GM23248 (cell line): Measurements from ENCODE around the gene CYS1. TPM values are rescaled to one million over a fixed set of nuclear protein-coding genes. Genes with fewer than 3 reads are reported as not detected.

Source experiments
- DNase-seq: peaks from one replicate; pipeline ENCODE4 v3.0.0-alpha.2; 2015
- H2AFZ ChIP-seq: fragments of 200-600 bp; sonication (generic); 2 replicates; pipeline ENCODE4 v1.6.1; 2016; ENCODE audit warnings: antibody characterized with exemption
- H3F3A ChIP-seq: fragments of 200-600 bp; sonication (generic); 2 replicates; pipeline ENCODE4 v1.6.1; 2016; ENCODE audit warnings: mild to moderate bottlenecking, antibody characterized with exemption, mixed run types; ENCODE audit not compliant: insufficient read depth
- H3K27ac ChIP-seq: fragments of 200-600 bp; sonication (generic); 2 replicates; pipeline ENCODE4 v1.5.1; 2016; ENCODE audit warnings: mild to moderate bottlenecking
- H3K27me3 ChIP-seq: fragments of 200-600 bp; sonication (generic); replicated peaks from 2 replicates; pipeline ENCODE4 v1.6.1; 2016; ENCODE audit warnings: mild to moderate bottlenecking; ENCODE audit not compliant: insufficient read depth
- H3K36me3 ChIP-seq: fragments of 200-600 bp; sonication (generic); 2 replicates; pipeline ENCODE4 v1.6.1; 2016; ENCODE audit warnings: low read depth, mild to moderate bottlenecking
- H3K4me1 ChIP-seq: fragments of 200-600 bp; sonication (generic); 2 replicates; pipeline ENCODE4 v1.6.1; 2016; ENCODE audit warnings: mild to moderate bottlenecking; ENCODE audit not compliant: insufficient read depth
- H3K4me2 ChIP-seq: fragments of 200-600 bp; sonication (generic); one replicate; pipeline ENCODE4 v1.6.1; 2016; ENCODE audit warnings: mild to moderate bottlenecking; ENCODE audit not compliant: unreplicated experiment
- H3K4me3 ChIP-seq: fragments of 200-600 bp; sonication (generic); 2 replicates; pipeline ENCODE4 v1.5.1; 2016; ENCODE audit warnings: mild to moderate bottlenecking
- H3K79me2 ChIP-seq: fragments of 200-600 bp; sonication (generic); 2 replicates; pipeline ENCODE4 v1.6.1; 2016; ENCODE audit warnings: mild to moderate bottlenecking; ENCODE audit not compliant: insufficient read depth
- H3K9ac ChIP-seq: fragments of 200-600 bp; sonication (generic); 2 replicates; pipeline ENCODE4 v1.6.1; 2016; ENCODE audit warnings: mild to moderate bottlenecking
- H3K9me2 ChIP-seq: fragments of 200-600 bp; sonication (generic); 2 replicates; pipeline ENCODE4 v1.6.1; 2016; ENCODE audit warnings: mixed run types, mild to moderate bottlenecking, moderate library complexity; ENCODE audit not compliant: insufficient read depth
- H3K9me3 ChIP-seq: fragments of 200-600 bp; sonication (generic); one replicate; pipeline ENCODE4 v1.6.1; 2017; ENCODE audit warnings: low read depth
- H4K20me1 ChIP-seq: fragments of 200-600 bp; sonication (generic); 2 replicates; pipeline ENCODE4 v1.6.0; 2016; ENCODE audit not compliant: insufficient read depth
- EZH2 ChIP-seq: fragments of 200-600 bp; sonication (generic); IDR thresholded peaks from 2 replicates; pipeline ENCODE4 v1.6.1; 2018; ENCODE audit warnings: antibody characterized with exemption, mild to moderate bottlenecking; ENCODE audit not compliant: insufficient read depth, poor library complexity, severe bottlenecking
- EZH2phosphoT487 ChIP-seq: fragments of 200-600 bp; sonication (generic); IDR thresholded peaks from 2 replicates; pipeline ENCODE4 v1.6.1; 2018; ENCODE audit warnings: antibody characterized with exemption, moderate library complexity, mild to moderate bottlenecking, low read depth; ENCODE audit not compliant: insufficient read depth
- WGBS, 2 experiments: methylation state at CpG; one replicate each; pipeline ENCODE4 v1.1.6; 2015 to 2017; ENCODE audit warnings: low lambda C conversion rate in 2 of 2, low coverage in 1 of 2; ENCODE audit errors: missing lambda C conversion rate in 2 of 2; 5-methylcytosine and 5-hydroxymethylcytosine counted together
- in situ Hi-C: fragments of 300-500 bp; cut with MboI; formaldehyde crosslinking; loops from 2 replicates; pipeline ENCODE4 v1.15.0; 2020
- polyA plus RNA-seq: library from polyadenylated mRNA; unstranded; fragments of >200 nt; fragmentation: Nextera tagmentation; extraction: Ambion mirVana; gene quantifications from 2 replicates; pipeline ENCODE4 v1.2.1, GENCODE V29; 2016
- total RNA-seq: library from RNA; depleted of rRNA; stranded (reverse); fragments of >200 nt; shearing (Covaris generic); gene quantifications from 2 replicates; pipeline ENCODE4 v1.2.3, GENCODE V29; 2014

CYS1 gene
- total and polyA plus RNA-seq, 2 experiments from 2014 or later, result 3.1 to 6.1 TPM

DNA sequence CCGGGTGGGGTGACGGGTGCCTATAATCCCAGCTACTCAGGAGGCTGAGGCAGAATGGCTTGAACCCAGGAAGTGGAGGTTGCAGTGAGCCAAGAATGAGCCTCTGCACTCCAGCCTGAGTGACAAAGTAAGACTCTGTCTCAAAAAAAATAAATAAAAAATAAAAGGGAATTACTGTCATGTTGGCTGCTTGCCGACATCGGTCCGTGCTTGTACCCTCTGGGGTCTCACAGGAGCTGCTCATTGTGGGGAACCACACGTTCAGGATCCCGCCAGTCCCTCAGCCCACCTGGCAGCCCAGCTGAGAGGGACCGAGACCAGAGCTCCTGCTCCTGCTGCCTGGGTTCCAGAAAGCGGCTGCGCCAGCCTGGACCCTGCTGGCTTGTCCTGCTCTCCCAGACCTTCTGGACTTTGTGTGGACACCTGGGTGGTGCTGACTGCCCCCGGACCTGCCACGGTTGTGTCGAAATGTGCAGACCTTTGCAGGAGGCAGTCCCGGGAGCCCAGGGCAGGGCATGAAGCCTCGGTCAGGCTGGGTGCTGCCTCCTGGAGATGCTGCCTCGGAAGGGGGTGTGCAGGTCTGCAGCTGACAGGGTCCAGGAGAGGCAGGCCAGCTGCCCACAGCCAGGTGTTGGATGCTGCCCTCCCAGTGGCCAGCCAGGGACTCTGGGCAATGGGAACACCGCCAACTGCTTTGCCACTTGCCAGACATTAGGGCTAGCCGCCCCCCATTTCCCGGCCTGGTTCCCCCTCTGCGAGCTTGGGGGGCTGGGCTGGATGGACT, 20.5 kb downstream of the CYS1 start:
- peaks cover 9% of the 10 kb centered on the region; the same call in 1 of the 2 replicates for H3F3A ChIP-seq
- H2AFZ ChIP-seq, result no peak overlapping the region
- peaks cover 13% of the 10 kb centered on the region for H3K4me1 ChIP-seq
- TF ChIP-seq EZH2phosphoT487 (no peak), EZH2 (no peak)
- DNase-seq, result no peak
- in situ Hi-C loops, result loop anchor here (10.0 kb wide), 1 partner anchor 245 kb away; no protein-coding TSS in a partner anchor
- H3K9ac ChIP-seq, result no peak overlapping the region
- no peak overlapping the region for H3K4me3 ChIP-seq
- H3K9me3 ChIP-seq, result no peaks in the 10 kb centered on the region
- H3K36me3 ChIP-seq, result no peaks in the 10 kb centered on the region
- 91% methylated on average over 20 of the region's 20 CpGs for WGBS, 2 experiments
- H3K27ac ChIP-seq, result no peak overlapping the region
- H3K79me2 ChIP-seq, result no peaks in the 10 kb centered on the region
- no peak overlapping the region for H3K4me2 ChIP-seq
- H4K20me1 ChIP-seq, result no peaks in the 10 kb centered on the region
- no peaks in the 10 kb centered on the region for H3K9me2 ChIP-seq
- H3K27me3 ChIP-seq, result no peaks in the 10 kb centered on the region

DNA sequence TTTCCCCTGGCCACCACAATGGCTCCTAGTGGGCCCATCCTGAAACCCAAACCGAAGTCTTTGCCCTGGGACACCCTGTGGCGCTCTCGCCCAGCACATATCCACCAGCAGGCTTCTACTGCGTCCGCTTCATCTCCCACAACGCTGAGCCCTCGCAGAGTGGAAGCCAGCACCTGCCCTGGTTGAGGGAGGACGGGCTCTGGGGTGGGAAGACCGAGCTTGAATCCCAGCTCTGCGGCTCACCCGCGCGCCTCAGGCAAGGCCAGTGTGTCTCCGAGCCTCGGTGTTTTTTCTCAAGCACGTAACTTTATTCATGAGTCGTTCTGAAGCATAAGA, 21.2 kb downstream of the CYS1 start:
- no peak overlapping the region for H3K4me2 ChIP-seq
- no peaks in the 10 kb centered on the region for H4K20me1 ChIP-seq
- H3K79me2 ChIP-seq, result no peaks in the 10 kb centered on the region
- TF ChIP-seq EZH2, result no peak
- no peak for TF ChIP-seq EZH2phosphoT487
- H3K9me3 ChIP-seq, result no peaks in the 10 kb centered on the region
- H3F3A ChIP-seq, result peaks cover 9% of the 10 kb centered on the region; the same call in 1 of the 2 replicates
- WGBS, 2 experiments, result 92 to 94% methylated on average over 10 to 17 of the region's 17 CpGs
- no peak overlapping the region for H2AFZ ChIP-seq
- H3K4me3 ChIP-seq, result no peak overlapping the region
- no peak for DNase-seq
- no peaks in the 10 kb centered on the region for H3K27me3 ChIP-seq
- H3K36me3 ChIP-seq, result no peaks in the 10 kb centered on the region
- H3K9ac ChIP-seq, result no peak overlapping the region
- H3K27ac ChIP-seq, result no peak overlapping the region
- no peaks in the 10 kb centered on the region for H3K9me2 ChIP-seq
- in situ Hi-C loops, result loop anchor here (10.0 kb wide), 1 partner anchor 244 kb away; no protein-coding TSS in a partner anchor
- H3K4me1 ChIP-seq, result peaks cover 13% of the 10 kb centered on the region

DNA sequence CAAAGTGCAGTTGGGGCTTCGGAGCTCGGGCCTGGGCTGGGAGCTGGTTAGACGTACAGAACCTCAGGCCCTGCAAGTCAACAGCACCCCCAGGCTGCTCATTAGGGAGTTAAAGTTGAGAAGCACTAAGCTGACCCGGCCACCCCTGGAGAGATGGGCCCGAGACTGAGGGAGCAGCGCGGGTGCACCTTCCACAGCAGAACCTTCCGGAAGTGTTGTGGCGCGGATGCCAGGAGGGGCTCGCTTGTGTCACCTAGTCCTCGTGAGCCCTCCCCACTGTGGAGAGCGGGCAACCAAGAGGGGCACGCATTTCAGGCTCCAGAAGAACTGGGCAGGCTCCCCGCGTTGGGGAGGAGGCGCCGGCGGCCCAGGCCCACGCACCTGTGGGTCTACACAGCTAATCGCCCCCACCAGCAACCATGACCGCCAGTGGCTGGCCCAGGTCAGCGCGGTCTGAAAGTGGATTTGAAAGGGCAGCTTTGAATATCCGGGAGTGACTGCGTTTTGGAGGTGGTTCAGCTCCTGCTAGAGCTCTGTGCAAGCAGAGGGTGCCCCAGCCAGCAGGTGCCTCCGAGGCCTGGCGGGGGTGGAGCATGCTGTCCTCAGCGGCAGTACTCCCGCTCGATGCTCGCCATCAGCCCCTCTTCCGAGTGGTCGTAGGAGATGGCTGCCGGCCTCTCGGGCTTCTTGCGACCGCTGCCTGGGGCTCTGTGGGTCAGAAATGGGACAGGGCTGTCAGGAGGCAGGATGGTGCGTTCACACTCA, 21.8 kb downstream of the CYS1 start:
- Histone ChIP-seq H4K20me1 (no peaks in the 10 kb centered on the region), H3K27me3 (no peaks in the 10 kb centered on the region)
- 92 to 95% methylated on average over 37 of the region's 39 CpGs for WGBS, 2 experiments

More for the DNA sequence above, 21.8 kb downstream of the CYS1 start:
- Histone ChIP-seq H3K27ac (no peak overlapping the region), H3K36me3 (0 out of 2 replicates have a peak, but pooled peaks cover 3% of the 10 kb centered on the region), H3K9me2 (no peaks in the 10 kb centered on the region), H3F3A (peaks cover 9% of the 10 kb centered on the region; the same call in 1 of the 2 replicates), H3K79me2 (no peaks in the 10 kb centered on the region), H3K4me3 (no peak overlapping the region), H2AFZ (no peak overlapping the region), H3K4me2 (no peak overlapping the region), H3K9ac (no peak overlapping the region), H3K9me3 (no peaks in the 10 kb centered on the region), H3K4me1 (peaks cover 13% of the 10 kb centered on the region)
- TF ChIP-seq EZH2 (no peak), EZH2phosphoT487 (no peak)
- no peak for DNase-seq
- in situ Hi-C loops, result loop anchor here (10.0 kb wide), 1 partner anchor 244 kb away; no protein-coding TSS in a partner anchor
